ENCODE data around the gene CCDC71L. TPM values are rescaled to one million over a fixed set of nuclear protein-coding genes. Genes with fewer than 3 reads are reported as not detected.
"Not testable (repeated sequence)": the region's sequence is repeated elsewhere in the genome, so short reads cannot be mapped to it uniquely, and the experiment has no call there.

CCDC71L gene
- polyA plus RNA-seq, 1 donor from 2014 or later: 38.3 TPM

- H3F3A ChIP-seq (ENCODE audit: insufficient read depth, low read length, poor library complexity, severe bottlenecking): no peaks in the 10 kb centered on the region
- H2AFZ ChIP-seq (ENCODE audit: low read depth, low read length): no peak overlapping the region
- H3K27me3 ChIP-seq (ENCODE audit: insufficient read depth, low read depth, low read length): no peaks in the 10 kb centered on the region
- TF ChIP-seq SMC3 (conservative IDR thresholded peaks at IDR 0.05; ENCODE audit: poor library complexity) (no peak), EZH2 (IDR thresholded peaks at IDR 0.05; ENCODE audit: borderline replicate concordance, insufficient read depth, low read length, poor library complexity, severe bottlenecking) (no peak), POLR2AphosphoS5 (IDR thresholded peaks at IDR 0.05) (no peak), EP300 (conservative IDR thresholded peaks at IDR 0.05; ENCODE audit: poor library complexity, severe bottlenecking) (no peak), REST (IDR thresholded peaks at IDR 0.05; ENCODE audit: borderline replicate concordance) (no peak), RAD21 (conservative IDR thresholded peaks at IDR 0.05) (no peak)
- no peak overlapping the region for H3K27ac ChIP-seq (ENCODE audit: low read length)
- H3K4me3 ChIP-seq (ENCODE audit: low read length): no peak overlapping the region
- H3K9ac ChIP-seq (ENCODE audit: low read length): no peak overlapping the region
- H3K79me2 ChIP-seq (replicated peaks; ENCODE audit: insufficient read depth, low read length): no peaks in the 10 kb centered on the region
- H3K9me3 ChIP-seq (ENCODE audit: low read length): no peaks in the 10 kb centered on the region
- no peaks in the 10 kb centered on the region for H3K9me2 ChIP-seq (ENCODE audit: insufficient read depth, low read length)
- H3K36me3 ChIP-seq (ENCODE audit: insufficient read depth, low read length): no peaks in the 10 kb centered on the region
- H3K4me2 ChIP-seq (ENCODE audit: low read length): no peak overlapping the region
- H4K20me1 ChIP-seq (ENCODE audit: insufficient read depth): no peaks in the 10 kb centered on the region
Measured at GRCh38 chr7:106692450-106693051, 31.6 kb upstream of the CCDC71L start.

- not testable (repeated sequence) for H3K9me2 ChIP-seq (ENCODE audit: insufficient read depth, low read length); H3K4me2 ChIP-seq (ENCODE audit: low read length); H3F3A ChIP-seq (ENCODE audit: insufficient read depth, low read length, poor library complexity, severe bottlenecking); H4K20me1 ChIP-seq (ENCODE audit: insufficient read depth); H2AFZ ChIP-seq (ENCODE audit: low read depth, low read length); H3K27me3 ChIP-seq (ENCODE audit: insufficient read depth, low read depth, low read length); H3K9me3 ChIP-seq (ENCODE audit: low read length); H3K36me3 ChIP-seq (ENCODE audit: insufficient read depth, low read length); H3K27ac ChIP-seq (ENCODE audit: low read length); H3K79me2 ChIP-seq (replicated peaks; ENCODE audit: insufficient read depth, low read length); H3K4me3 ChIP-seq (ENCODE audit: low read length); H3K9ac ChIP-seq (ENCODE audit: low read length)
Measured at GRCh38 chr7:106688161-106688560, 27.2 kb upstream of the CCDC71L start.

- H3K79me2 ChIP-seq (replicated peaks; ENCODE audit: insufficient read depth, low read length): no peaks in the 10 kb centered on the region
- H3K36me3 ChIP-seq (ENCODE audit: insufficient read depth, low read length): no peaks in the 10 kb centered on the region
- H3F3A ChIP-seq (ENCODE audit: insufficient read depth, low read length, poor library complexity, severe bottlenecking): no peaks in the 10 kb centered on the region
- no peak overlapping the region for H3K27ac ChIP-seq (ENCODE audit: low read length)
- TF ChIP-seq EP300 (conservative IDR thresholded peaks at IDR 0.05; ENCODE audit: poor library complexity, severe bottlenecking): no peak
- no peak for TF ChIP-seq RAD21 (conservative IDR thresholded peaks at IDR 0.05)
- no peak for TF ChIP-seq REST (IDR thresholded peaks at IDR 0.05; ENCODE audit: borderline replicate concordance)
- no peak for TF ChIP-seq EZH2 (IDR thresholded peaks at IDR 0.05; ENCODE audit: borderline replicate concordance, insufficient read depth, low read length, poor library complexity, severe bottlenecking)
- TF ChIP-seq POLR2AphosphoS5 (IDR thresholded peaks at IDR 0.05): no peak
- TF ChIP-seq TAF1 (IDR thresholded peaks at IDR 0.05; ENCODE audit: low read depth): no peak
- TF ChIP-seq MXI1 (conservative IDR thresholded peaks at IDR 0.05; ENCODE audit: poor library complexity, severe bottlenecking): no peak
- no peak for TF ChIP-seq SMC3 (conservative IDR thresholded peaks at IDR 0.05; ENCODE audit: poor library complexity)
- TF ChIP-seq CTCF (IDR thresholded peaks at IDR 0.05; ENCODE audit: poor library complexity, severe bottlenecking): no peak
- H3K4me2 ChIP-seq (ENCODE audit: low read length): no peak overlapping the region
- H2AFZ ChIP-seq (ENCODE audit: low read depth, low read length): no peak overlapping the region
- no peaks in the 10 kb centered on the region for H3K9me2 ChIP-seq (ENCODE audit: insufficient read depth, low read length)
- H3K9me3 ChIP-seq (ENCODE audit: low read length): no peaks in the 10 kb centered on the region
- no peaks in the 10 kb centered on the region for H3K27me3 ChIP-seq (ENCODE audit: insufficient read depth, low read depth, low read length)
- H3K4me3 ChIP-seq (ENCODE audit: low read length): no peak overlapping the region
- H3K9ac ChIP-seq (ENCODE audit: low read length): no peak overlapping the region
- H4K20me1 ChIP-seq (ENCODE audit: insufficient read depth): no peaks in the 10 kb centered on the region
Measured at GRCh38 chr7:106683941-106684340, 23.0 kb upstream of the CCDC71L start.
